ENCODE results near the gene THAP8. TPM values are rescaled to one million over a fixed set of nuclear protein-coding genes. Genes with fewer than 3 reads are reported as not detected.

Gene THAP8
- total and polyA plus RNA-seq, 10 of the 15 experiments (the other 5 are each of a cell fraction or from before 2014, with no cell fraction given), result 0.24 to 4.4 (median 2.6) TPM

GRCh38 chr19:36093146-36093662 is 39.1 kb upstream of the THAP8 start (continued):
- TF ChIP-seq SMC3 (IDR thresholded peaks at IDR 0.05; ENCODE audit: borderline replicate concordance, low read length) (no peak), MEF2B (IDR thresholded peaks at IDR 0.05; ENCODE audit: partially characterized antibody, poor library complexity, severe bottlenecking) (peak; percentile 45), NKRF (conservative IDR thresholded peaks at IDR 0.05) (no peak), E4F1 (IDR thresholded peaks at IDR 0.05; ENCODE audit: borderline replicate concordance, partially characterized antibody) (no peak), EGR1 (IDR thresholded peaks at IDR 0.05; ENCODE audit: borderline replicate concordance in 1 of 2, low read depth in 2 of 2, low read length in 2 of 2) (peak in 1 of 2 experiments; percentile 8; a peak in 1 of 3 replicates), RUNX3 (IDR thresholded peaks at IDR 0.05; ENCODE audit: low read length) (peak; percentile 90), LARP7 (IDR thresholded peaks at IDR 0.05) (no peak), NR2C1 (IDR thresholded peaks at IDR 0.05) (no peak), KDM1A (IDR thresholded peaks at IDR 0.05; ENCODE audit: borderline replicate concordance) (no peak), JUND (IDR thresholded peaks at IDR 0.05; ENCODE audit: low read depth, low read length) (no peak), STAT3 (IDR thresholded peaks at IDR 0.05; ENCODE audit: low read depth, low read length) (no peak), SPI1 (IDR thresholded peaks at IDR 0.05; ENCODE audit: borderline replicate concordance, insufficient read depth, low read depth, low read length) (no peak), ZNF207 (IDR thresholded peaks at IDR 0.05; ENCODE audit: borderline replicate concordance) (no peak), POU2F2 (IDR thresholded peaks at IDR 0.05; ENCODE audit: borderline replicate concordance, low read depth, low read length) (no peak), MAX (IDR thresholded peaks at IDR 0.05; ENCODE audit: low read depth, low read length) (no peak), BHLHE40 (IDR thresholded peaks at IDR 0.05; ENCODE audit: borderline replicate concordance in 1 of 2, low read depth in 2 of 2, low read length in 1 of 2) (no peak), CUX1 (IDR thresholded peaks at IDR 0.05; ENCODE audit: insufficient replicate concordance, low read depth, low read length) (no peak), MLLT1 (IDR thresholded peaks at IDR 0.05) (no peak)
